ENCODE data around the gene KRT78.
"Not testable (repeated sequence)": the region's sequence is repeated elsewhere in the genome, so short reads cannot be mapped to it uniquely, and the experiment has no call there.

The KRT78 gene

GRCh38 chr12:52795694-52796428 lies 52.9 kb downstream of the KRT78 start, which contains the start of gene KRT3:
TSS of gene KRT3 (minus strand) at chr12:52796117. CDS start at chr12:52796042, 75 bp downstream.
- no peak for DNase-seq

- DNase-seq: not testable (repeated sequence)
These were observed 53.5 kb downstream of the KRT78 start for GRCh38 chr12:52795332-52795674.

GRCh38 chr12:52794479-52795331 lies 54.1 kb downstream of the KRT78 start:
- no peak for DNase-seq

- no peak for DNase-seq
These were observed 56.4 kb downstream of the KRT78 start for GRCh38 chr12:52792185-52793029.

GRCh38 chr12:52791271-52792184 lies 57.3 kb downstream of the KRT78 start:
- no peak for DNase-seq

- no peak for DNase-seq
These were observed 58.1 kb downstream of the KRT78 start for GRCh38 chr12:52790427-52791270.

GRCh38 chr12:52789637-52790426 lies 59.0 kb downstream of the KRT78 start:
- DNase-seq: no peak

GRCh38 chr12:52788876-52789636 lies 59.7 kb downstream of the KRT78 start:
- no peak for DNase-seq

- no peak for DNase-seq
These were observed 60.5 kb downstream of the KRT78 start for GRCh38 chr12:52788192-52788875.
